NCI-H345 (cell line): ENCODE data around the gene FXYD2.

Source experiments
- DNase-seq: peaks from one replicate; lab custom pipeline; 2025; lab: John Stamatoyannopoulos, UW

The FXYD2 gene

GRCh38 chr11:117835576-117835975, 11.0 kb upstream of the FXYD2 start:
- DNase-seq: no peak

- DNase-seq: no peak
These were observed 10.4 kb upstream of the FXYD2 start for GRCh38 chr11:117834838-117835443.

GRCh38 chr11:117834068-117834810, 9.7 kb upstream of the FXYD2 start:
- no peak for DNase-seq

- peak; percentile 93 for DNase-seq
These were observed 8.9 kb upstream of the FXYD2 start for GRCh38 chr11:117833401-117833891.

- DNase-seq: no peak
These were observed 8.0 kb upstream of the FXYD2 start for GRCh38 chr11:117832511-117832910.

GRCh38 chr11:117831661-117832415, 7.3 kb upstream of the FXYD2 start:
- DNase-seq: no peak

GRCh38 chr11:117830674-117831351, 6.3 kb upstream of the FXYD2 start:
- no peak for DNase-seq

GRCh38 chr11:117830072-117830471, 5.5 kb upstream of the FXYD2 start:
- DNase-seq: no peak

GRCh38 chr11:117829369-117829725, 4.8 kb upstream of the FXYD2 start:
- no peak for DNase-seq

- DNase-seq: no peak
These were observed 4.2 kb upstream of the FXYD2 start for GRCh38 chr11:117828611-117829368.

- DNase-seq: no peak
These were observed 3.3 kb upstream of the FXYD2 start for GRCh38 chr11:117827521-117828511.

GRCh38 chr11:117826832-117827231, 2.3 kb upstream of the FXYD2 start:
- no peak for DNase-seq

- DNase-seq: no peak
These were observed 1.6 kb upstream of the FXYD2 start for GRCh38 chr11:117826190-117826570.

GRCh38 chr11:117825538-117826189, 1.1 kb upstream of the FXYD2 start:
- no peak for DNase-seq

- no peak for DNase-seq
These were observed 561 bp downstream of the FXYD2 start for GRCh38 chr11:117823946-117824420.

- no peak for DNase-seq
These were observed 1.1 kb downstream of the FXYD2 start for GRCh38 chr11:117823294-117823945.

- DNase-seq: peak; percentile 31
These were observed 2.2 kb downstream of the FXYD2 start for GRCh38 chr11:117822074-117823033.

GRCh38 chr11:117821431-117821830, 3.1 kb downstream of the FXYD2 start:
- no peak for DNase-seq
